Vagina (tissue), 2 donors: Measurements from ENCODE around the gene NELFA. TPM values are rescaled to one million over a fixed set of nuclear protein-coding genes. Genes with fewer than 3 reads are reported as not detected.

Experiments used
- DNase-seq, 2 donors: peaks; one replicate each; pipeline ENCODE4 v3.0.0-alpha.2; 2017; ENCODE audit errors: extremely low spot score in 2 of 2
- H3K27ac ChIP-seq: fragments of 200-600 bp; sonication (generic); one replicate; pipeline ENCODE4 v1.5.1; 2019
- H3K27me3 ChIP-seq: fragments of 200-600 bp; sonication (generic); one replicate; pipeline ENCODE4 v1.5.1; 2019
- H3K36me3 ChIP-seq, 2 donors: fragments of 200-600 bp; sonication (generic); one replicate each; pipeline ENCODE4 v1.5.1; 2017 to 2019
- H3K4me1 ChIP-seq: fragments of 200-600 bp; sonication (generic); one replicate; pipeline ENCODE4 v1.5.1; 2019
- H3K4me3 ChIP-seq, 2 donors: fragments of 200-600 bp; sonication (generic); 1 replicate in 1 of 2; 2 replicates in 1 of 2; pipeline ENCODE4 v1.5.1; 2016 to 2019
- H3K9me3 ChIP-seq: fragments of 200-600 bp; sonication (generic); one replicate; pipeline ENCODE4 v1.5.1; 2019
- CTCF ChIP-seq, 3 experiments: fragments of 450-650 bp in 2 of 3; fragments of 200-600 bp in 1 of 3; sonication (generic) in 1 of 3; IDR thresholded peaks; one replicate each; pipeline ENCODE4 v1.5.1; 2017 to 2019; ENCODE audit warnings: antibody characterized with exemption in 3 of 3, mild to moderate bottlenecking in 2 of 3, moderate library complexity in 2 of 3
- POLR2A ChIP-seq, 2 donors: fragments of 450-650 bp; IDR thresholded peaks; one replicate each; pipeline ENCODE4 v1.6.1; 2017; ENCODE audit warnings: antibody characterized with exemption in 2 of 2, mild to moderate bottlenecking in 2 of 2, moderate library complexity in 2 of 2
- POLR2AphosphoS5 ChIP-seq, 2 donors: sonication (generic); formaldehyde crosslinking; IDR thresholded peaks; one replicate each; pipeline ENCODE4 v1.9.0; 2017; ENCODE audit warnings: antibody characterized with exemption in 2 of 2, mild to moderate bottlenecking in 2 of 2, low read depth in 1 of 2; ENCODE audit not compliant: insufficient read depth in 1 of 2
- intact Hi-C: fragments of 100-400 bp; cut with DNase I; formaldehyde crosslinking; loops from one replicate; pipeline ENCODE4 v1.15.1; 2023
- total RNA-seq: library from RNA; depleted of rRNA; stranded (reverse); fragments of >200 nt; gene quantifications from one replicate; pipeline ENCODE4 v1.2.3, GENCODE V29; 2016

Gene NELFA
- total RNA-seq, 1 donor from 2014 or later, result 19.6 TPM

GRCh38 chr4:1952058-1952700, 56.6 kb downstream of the NELFA start:
- Histone ChIP-seq H3K27ac (no peak overlapping the region), H3K36me3 (peaks cover 0 to 6% of the 10 kb centered on the region in 2 donors), H3K9me3 (no peaks in the 10 kb centered on the region)

DNA sequence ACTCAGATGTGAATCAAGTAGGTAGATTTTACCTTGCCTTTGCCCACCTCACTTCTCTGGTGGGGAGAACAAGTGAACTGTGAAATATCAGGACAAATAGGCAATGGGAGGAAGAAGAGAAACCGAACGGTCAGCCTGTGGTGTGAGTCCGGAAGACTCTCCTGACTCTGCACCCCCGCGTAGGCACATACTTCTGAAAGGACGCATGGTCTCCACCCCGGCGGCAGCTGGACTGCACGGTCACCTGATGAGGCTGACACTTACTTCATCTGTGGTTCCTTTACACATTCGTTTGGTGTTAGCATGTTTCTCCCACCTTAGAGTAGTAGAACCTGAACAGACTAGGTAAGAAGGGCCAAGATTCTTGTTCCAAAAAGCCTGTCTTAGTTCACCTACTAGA, 58.4 kb downstream of the NELFA start:
- no peak overlapping the region for H3K27ac ChIP-seq
- no peak for DNase-seq
- no peak for TF ChIP-seq POLR2A (IDR thresholded peaks at IDR 0.05)
- TF ChIP-seq CTCF (IDR thresholded peaks at IDR 0.05), result no peak
- no peak for TF ChIP-seq POLR2AphosphoS5 (IDR thresholded peaks at IDR 0.05; ENCODE audit: insufficient read depth in 1 of 2, low read depth in 1 of 2)
- no peaks in the 10 kb centered on the region for H3K27me3 ChIP-seq
- H3K36me3 ChIP-seq, result peaks cover 0 to 6% of the 10 kb centered on the region in 2 donors
- H3K4me1 ChIP-seq, result no peaks in the 10 kb centered on the region
- H3K9me3 ChIP-seq, result no peaks in the 10 kb centered on the region
- intact Hi-C loops, result no loop called here
- no peak overlapping the region for H3K4me3 ChIP-seq

More at GRCh38 chr4:1952058-1952700, 56.6 kb downstream of the NELFA start:
- Histone ChIP-seq H3K27me3 (no peaks in the 10 kb centered on the region), H3K4me3 (no peak overlapping the region), H3K4me1 (no peaks in the 10 kb centered on the region)
- intact Hi-C loops, result no loop called here
- TF ChIP-seq CTCF (IDR thresholded peaks at IDR 0.05) (no peak), POLR2A (IDR thresholded peaks at IDR 0.05) (no peak), POLR2AphosphoS5 (IDR thresholded peaks at IDR 0.05; ENCODE audit: insufficient read depth in 1 of 2, low read depth in 1 of 2) (no peak)
- DNase-seq, result no peak

GRCh38 chr4:1948892-1949436, 59.8 kb downstream of the NELFA start:
- Histone ChIP-seq H3K4me1 (no peaks in the 10 kb centered on the region), H3K9me3 (no peaks in the 10 kb centered on the region), H3K27ac (no peak overlapping the region), H3K27me3 (no peaks in the 10 kb centered on the region), H3K4me3 (no peak overlapping the region), H3K36me3 (peaks cover 0 to 6% of the 10 kb centered on the region in 2 donors)
- no peak for TF ChIP-seq CTCF (IDR thresholded peaks at IDR 0.05)
- TF ChIP-seq POLR2AphosphoS5 (IDR thresholded peaks at IDR 0.05; ENCODE audit: insufficient read depth in 1 of 2, low read depth in 1 of 2), result no peak
- TF ChIP-seq POLR2A (IDR thresholded peaks at IDR 0.05), result no peak
- DNase-seq, result no peak
- intact Hi-C loops, result no loop called here

DNA sequence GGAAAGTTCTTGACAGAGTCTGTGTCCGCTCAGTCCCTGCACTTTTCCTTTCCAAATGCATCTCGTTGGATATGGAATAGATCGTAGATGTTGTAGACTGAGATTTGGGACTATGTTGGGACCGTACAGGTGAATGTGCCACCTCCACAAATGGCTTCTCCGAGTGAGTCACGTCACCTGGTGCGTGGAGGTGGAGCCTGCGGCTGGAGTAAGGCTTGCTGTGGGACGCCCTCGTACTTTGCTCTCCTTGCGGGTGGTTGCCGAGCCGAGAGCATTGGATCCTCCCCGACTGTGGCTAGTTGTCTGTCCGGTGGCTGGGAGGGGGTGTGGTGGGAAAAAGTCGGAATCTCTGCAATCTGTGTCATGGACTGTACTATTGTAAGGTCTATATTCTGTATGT, 60.5 kb downstream of the NELFA start:
- Histone ChIP-seq H3K9me3 (no peaks in the 10 kb centered on the region), H3K36me3 (peaks cover 0 to 3% of the 10 kb centered on the region in 2 donors), H3K27ac (no peak overlapping the region), H3K4me3 (no peak overlapping the region), H3K27me3 (no peaks in the 10 kb centered on the region), H3K4me1 (no peaks in the 10 kb centered on the region)
- TF ChIP-seq CTCF (IDR thresholded peaks at IDR 0.05) (no peak), POLR2A (IDR thresholded peaks at IDR 0.05) (no peak), POLR2AphosphoS5 (IDR thresholded peaks at IDR 0.05; ENCODE audit: insufficient read depth in 1 of 2, low read depth in 1 of 2) (no peak)
- intact Hi-C loops, result no loop called here
- DNase-seq, result no peak

- H3K36me3 ChIP-seq, result peaks cover 0 to 9% of the 10 kb centered on the region in 2 donors
- no peaks in the 10 kb centered on the region for H3K27me3 ChIP-seq
- H3K9me3 ChIP-seq, result no peaks in the 10 kb centered on the region
- intact Hi-C loops, result no loop called here
- H3K4me3 ChIP-seq, result no peak overlapping the region
- no peak overlapping the region for H3K27ac ChIP-seq
- TF ChIP-seq CTCF (IDR thresholded peaks at IDR 0.05) (no peak), POLR2A (IDR thresholded peaks at IDR 0.05) (no peak), POLR2AphosphoS5 (IDR thresholded peaks at IDR 0.05; ENCODE audit: insufficient read depth in 1 of 2, low read depth in 1 of 2) (no peak)
- no peaks in the 10 kb centered on the region for H3K4me1 ChIP-seq
- no peak for DNase-seq
Measured at GRCh38 chr4:1945912-1946311, 62.9 kb downstream of the NELFA start.
